HG03064 (cell line): Measurements from ENCODE around the gene NFATC2.

ENCODE experiments used
- ATAC-seq: cut with Tn5 transposase; IDR thresholded peaks from one replicate; pipeline ENCODE4 v1.9.1; 2021; ENCODE audit warnings: low read depth; ENCODE audit not compliant: unreplicated experiment

NFATC2 gene

DNA sequence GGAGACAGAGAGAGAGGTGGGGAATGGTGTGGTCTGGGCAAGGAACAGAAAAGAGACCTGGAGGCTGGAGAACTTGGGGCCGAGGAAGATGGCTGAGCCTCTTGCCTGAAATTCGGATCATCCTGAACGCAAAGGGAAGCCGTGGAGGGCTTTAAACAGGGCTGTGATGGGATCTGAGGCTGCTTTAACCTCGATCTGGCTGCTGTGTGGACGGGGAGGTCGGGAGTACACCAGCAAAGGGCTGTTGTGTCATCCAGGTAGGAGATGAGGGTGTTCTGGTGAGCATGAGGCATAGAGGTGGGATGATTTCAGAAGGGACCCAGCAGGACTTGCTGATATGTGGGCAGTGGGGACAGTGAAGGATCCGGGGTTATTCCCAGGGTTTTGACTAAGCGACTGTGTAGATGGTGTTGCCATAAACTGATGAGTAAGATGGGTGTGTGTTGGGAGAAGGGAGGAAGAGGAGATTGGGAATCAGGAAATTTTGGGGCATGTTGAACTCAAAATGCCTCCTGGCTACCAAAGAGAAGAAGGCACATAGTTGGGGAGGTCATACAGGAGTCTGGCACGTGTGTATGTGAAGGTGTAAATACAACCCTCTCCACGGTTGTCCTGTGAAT lies 158.5 kb downstream of the NFATC2 start:
- ATAC-seq, result no peak

DNA sequence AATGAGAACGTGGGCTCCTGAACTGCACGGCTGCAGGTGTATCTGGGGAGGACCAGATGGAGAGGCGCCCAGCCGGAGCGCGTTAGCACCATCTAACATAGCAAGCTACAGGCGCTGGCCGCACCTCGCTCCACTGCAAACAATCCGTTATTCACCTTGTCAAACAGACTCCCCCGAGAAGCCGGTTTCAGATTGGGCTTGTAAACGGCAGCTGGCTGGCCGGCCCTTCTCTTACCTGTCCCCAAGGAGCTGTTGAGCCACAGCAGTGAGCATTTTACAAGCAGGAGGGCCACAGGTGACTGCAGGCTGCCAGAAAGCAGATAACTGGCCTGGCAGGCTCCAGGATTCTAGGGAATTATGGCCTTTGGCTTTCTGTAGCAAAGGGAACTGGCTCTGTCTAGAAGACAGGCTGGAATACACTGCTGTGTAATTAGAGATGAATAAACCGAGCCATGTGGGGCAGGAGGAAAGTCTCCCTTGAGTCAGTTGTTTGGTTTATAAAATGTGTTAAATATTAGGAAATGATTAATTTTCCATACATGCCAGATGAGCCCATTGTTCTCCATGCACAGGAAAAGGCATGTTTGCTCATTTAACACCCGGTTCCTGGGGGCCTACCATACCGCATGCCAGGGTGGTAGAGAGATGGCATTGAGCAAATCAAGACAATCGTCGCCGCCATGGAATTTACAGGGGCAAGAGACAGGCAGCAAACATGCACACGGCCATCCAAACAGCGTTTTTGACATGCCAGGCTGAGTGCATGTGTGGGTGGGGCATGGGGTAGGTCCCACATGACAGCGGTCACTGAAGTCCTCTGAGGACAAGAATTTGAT lies 159.3 kb downstream of the NFATC2 start:
- ATAC-seq, result no peak

DNA sequence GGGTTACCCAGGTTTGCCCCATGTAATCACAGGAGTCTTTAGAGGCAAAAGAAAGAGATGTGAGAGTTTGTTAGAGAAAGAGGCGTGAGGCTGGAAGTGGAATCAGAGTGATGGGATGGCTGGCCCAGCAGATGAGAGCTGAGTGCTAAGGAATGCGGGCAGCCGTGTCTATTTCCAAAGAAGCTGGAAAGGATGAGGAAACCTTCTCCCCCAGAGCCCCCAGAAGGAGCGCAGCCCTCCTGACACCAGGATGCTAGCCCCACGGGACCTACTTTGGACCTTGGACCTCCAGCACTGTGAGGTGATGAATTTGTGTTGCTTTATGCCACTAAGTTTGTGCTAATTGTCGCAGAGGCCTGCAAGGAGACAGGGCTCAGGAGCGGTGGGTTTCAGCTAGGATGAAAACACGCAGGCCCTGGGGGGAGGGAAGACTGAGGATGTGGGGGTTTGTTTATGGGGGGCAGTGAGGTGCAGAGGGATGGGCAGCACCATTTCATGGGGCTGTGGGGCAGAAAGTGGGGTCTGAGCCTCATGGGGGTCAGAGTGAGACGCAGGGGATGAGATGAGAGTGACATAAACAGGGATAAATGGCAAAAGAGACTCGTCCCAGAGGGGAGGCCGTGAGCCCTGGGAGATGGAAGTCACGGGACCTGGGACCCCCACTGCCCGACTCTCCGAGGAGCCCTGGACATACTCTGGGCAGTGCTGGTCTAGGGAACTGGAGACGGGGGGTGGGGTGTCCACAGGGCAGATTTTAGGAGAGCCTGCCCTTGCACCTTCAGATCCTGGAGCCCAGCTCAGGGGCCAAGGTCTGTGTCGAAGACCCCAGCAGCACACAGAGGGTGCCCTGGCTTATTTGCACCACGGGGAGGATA lies 160.2 kb downstream of the NFATC2 start:
- ATAC-seq, result no peak

DNA sequence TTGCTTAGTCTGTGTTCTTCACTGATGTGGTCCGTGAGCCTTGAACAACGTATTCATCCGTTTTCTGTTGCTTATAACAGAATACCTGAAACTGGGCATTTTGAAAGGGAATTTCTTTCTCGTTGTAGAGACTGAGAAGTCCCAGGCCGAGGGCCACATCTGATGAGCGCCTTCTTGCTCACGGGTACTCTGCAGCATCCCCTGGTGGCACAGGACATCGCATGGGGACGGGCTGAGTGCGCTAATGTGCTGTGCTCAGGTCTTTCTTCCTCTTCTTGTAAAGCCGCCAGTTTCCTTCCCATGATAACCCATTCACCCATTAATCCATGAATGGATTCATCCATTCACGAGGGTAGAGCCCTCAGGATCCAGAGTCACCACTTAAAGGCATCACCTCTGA lies 161.0 kb downstream of the NFATC2 start:
- no peak for ATAC-seq

DNA sequence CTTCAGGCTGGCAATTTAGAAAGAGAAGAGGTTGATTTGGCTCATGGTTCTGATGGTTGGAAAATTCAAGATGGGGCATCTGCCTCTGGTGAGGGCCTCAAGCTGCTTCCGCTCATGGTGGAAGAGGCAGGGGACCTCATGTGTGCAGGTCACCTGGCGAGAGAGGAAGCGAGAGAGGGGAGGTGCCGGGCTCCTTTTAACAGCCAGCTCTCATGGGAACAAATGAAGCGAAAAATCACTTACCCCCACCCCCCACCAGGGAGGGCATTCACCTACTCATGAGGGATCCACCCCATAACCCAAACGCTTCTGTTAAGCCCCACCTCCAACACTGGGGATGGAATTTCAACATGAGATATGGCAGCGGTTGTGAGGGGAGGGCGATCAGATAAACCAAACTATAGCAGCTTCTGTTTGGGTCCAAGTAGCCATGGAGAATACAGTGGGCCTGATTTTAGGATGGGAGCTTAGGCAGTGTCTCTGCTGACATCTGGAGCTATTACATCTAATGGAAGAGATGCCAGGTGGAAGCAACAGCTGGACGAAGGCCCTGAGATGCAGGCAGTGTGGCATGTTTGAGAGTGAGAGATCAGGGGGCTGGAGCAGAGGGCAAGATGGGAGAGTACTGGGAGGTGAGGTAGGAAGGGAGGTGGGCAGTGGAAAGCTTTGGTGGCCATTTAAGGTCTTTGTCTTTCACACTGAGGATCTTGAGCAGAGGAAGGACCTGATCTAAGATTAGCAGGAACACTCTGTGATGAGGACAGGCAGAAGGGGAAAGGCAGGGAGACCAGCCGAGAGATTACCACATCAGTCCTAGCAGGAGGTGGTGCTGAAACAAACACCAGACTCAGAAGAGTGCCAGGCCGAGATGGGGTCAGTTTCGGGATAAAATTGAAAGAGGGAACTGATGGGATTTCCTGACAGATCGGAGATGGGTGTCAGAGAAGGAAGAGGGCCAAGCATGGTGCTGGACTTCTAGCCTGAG lies 161.8 kb downstream of the NFATC2 start:
- no peak for ATAC-seq

DNA sequence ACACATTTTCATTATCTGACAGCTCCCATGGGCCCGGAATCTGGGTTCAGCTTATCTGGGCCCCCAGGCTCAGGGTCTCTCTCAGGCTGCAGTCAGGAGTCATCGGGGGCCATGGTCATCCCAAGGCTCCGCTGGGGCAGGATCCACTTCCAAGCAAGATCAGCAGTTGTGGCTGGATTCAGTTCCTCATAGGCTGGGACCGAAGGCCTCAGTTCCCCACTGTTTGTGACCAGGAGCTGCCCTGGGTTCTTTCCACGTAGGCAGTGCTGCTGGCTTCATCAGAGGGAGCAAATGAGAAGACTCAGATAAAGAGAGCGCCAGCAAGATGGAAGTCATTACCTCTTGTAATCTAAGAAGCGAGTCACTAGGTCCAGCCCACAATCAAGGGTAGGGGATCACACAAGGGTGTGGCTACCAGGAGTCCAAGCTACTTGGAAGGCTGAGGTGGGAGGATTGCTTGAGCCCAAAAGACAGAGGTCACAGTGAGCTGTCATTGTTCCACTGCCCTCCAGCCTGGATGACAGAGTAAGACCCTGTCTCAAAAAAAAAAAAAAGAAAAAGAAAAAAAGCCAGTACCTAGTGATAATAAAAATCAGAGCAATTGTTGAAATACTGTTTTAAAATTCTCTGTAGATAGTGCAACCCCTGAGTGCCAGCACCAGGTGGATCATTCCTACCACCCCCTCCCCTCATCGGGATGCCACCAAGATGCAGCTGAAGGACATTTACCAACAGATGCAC lies 162.7 kb downstream of the NFATC2 start:
- ATAC-seq, result no peak

DNA sequence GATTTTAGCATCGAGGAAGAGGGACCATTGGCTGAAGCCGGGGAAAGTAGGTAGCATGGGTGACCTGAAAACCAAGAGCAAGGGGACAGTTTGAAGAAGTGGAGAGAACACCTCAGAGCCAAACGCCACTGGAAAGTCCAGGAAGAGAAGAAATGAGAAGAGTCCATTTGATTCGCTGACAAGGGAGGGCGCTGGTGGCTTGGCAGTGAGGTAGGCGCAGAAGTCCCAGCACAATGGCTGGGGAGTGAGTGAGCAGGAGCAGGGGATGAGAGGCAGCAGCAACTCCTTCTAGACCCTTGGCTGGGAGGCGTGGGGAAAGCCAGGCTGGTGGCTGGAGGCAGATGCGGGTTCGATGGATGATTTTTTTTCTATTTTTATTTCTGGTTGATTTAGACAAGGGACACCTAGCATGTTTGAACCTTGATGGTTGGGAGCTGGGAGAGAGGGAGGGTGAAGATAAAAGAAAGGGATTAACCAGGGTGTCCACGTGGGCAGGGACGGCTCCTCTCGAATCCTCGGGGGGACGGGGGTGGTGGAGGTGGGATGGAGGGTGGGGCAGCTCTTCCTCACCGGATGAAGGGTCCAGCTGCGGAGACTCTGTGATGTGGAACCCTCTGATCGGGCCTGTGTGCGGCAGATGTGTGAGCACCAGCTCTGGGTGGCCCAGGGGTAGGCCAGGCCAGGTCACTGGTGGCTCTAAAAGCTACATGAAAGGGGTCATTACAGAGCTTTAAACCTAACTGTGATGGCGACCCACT lies 164.2 kb downstream of the NFATC2 start:
- no peak for ATAC-seq

DNA sequence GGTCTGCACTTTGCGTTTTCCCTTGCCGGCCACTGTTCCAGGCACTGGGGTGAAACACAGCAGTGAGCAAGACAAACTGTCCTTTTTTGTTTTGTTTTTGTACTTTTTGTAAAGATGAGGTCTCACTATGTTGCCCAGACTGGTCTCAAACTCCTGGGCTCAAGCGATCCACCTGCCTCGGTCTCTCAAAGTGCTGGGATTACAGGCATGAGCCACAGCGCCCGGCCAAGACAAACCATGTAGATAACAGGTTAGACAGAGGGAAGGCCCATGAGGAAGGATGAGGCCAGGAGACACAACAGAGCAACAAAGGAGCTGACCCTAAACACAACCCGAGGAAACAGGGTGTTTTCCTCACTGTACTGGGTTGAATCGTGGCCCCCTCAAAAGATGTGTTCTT lies 165.4 kb downstream of the NFATC2 start:
- ATAC-seq, result no peak

DNA sequence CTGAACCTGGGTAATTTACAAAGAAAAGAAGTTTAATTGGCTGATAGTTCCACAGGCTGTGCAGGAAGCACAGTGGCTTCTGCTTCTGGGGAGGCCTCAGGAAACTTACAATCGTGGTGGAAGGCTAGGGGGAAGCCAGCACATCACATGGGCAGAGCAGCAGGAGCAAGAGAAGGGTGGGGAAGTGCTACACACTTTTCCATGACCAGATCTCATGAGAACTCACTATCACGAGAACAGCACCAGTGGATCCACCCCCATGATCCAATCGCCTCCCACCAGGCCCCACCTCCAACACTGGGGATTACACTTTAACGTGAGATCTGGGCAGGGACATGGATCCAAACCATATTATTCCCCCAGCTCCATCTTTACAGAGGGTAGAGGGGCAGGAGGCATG lies 166.4 kb downstream of the NFATC2 start:
- ATAC-seq, result no peak

DNA sequence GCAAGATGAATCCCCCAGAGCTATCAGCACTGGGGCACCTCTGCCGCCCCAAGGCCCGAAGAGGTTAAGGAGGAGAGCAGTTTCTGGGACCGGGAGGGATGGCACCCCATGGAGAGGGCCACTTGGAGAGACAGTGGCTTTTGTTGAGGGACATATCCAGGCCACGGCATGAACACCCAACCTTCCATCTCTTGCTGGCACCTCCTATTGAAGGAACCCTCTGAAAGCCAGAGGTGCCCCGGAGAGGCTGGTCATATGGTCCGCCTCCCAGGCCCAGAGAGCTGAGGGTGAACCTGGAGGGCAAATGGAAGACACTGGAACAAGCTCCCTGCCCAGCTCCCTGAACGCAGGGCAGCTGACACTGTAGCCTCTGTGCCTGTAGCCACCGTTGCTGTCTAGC lies 167.0 kb downstream of the NFATC2 start:
- no peak for ATAC-seq

DNA sequence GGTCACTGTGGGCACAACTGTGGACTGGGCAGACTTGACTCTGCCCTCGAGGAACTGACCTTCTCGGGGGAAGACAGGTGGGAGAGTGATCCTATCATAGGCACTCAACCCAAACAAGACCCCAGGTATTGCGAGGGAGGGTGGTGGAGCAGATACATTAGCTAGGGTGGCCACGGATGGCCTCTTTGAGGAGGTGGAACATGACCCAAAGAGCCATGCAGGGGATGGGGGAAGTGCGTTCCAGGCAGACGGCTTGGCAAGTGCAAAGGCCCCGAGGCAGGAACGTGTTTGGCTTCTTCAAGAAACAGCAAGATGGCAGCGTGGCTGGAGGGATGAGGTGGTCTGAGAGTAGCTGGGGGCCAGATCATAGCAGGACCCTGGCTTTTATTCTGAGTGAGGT lies 167.6 kb downstream of the NFATC2 start:
- no peak for ATAC-seq

DNA sequence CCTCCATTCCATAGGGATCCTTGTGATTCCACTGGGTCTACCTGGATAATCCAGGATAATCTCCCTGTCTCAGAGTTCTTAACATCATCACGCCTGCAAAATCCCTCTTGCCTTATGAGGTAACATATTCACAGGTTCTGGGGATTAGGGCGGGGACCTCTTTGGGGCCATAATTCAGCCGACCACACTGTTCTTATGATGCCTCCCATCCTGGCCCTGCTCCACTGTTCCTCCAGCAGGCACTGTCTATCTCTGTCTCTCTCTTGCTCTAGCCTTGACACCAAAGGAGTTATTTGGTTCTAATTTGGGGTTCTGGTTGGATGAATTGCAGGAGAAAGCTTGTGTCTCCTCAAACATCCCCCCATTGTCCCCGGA lies 168.1 kb downstream of the NFATC2 start:
- no peak for ATAC-seq

DNA sequence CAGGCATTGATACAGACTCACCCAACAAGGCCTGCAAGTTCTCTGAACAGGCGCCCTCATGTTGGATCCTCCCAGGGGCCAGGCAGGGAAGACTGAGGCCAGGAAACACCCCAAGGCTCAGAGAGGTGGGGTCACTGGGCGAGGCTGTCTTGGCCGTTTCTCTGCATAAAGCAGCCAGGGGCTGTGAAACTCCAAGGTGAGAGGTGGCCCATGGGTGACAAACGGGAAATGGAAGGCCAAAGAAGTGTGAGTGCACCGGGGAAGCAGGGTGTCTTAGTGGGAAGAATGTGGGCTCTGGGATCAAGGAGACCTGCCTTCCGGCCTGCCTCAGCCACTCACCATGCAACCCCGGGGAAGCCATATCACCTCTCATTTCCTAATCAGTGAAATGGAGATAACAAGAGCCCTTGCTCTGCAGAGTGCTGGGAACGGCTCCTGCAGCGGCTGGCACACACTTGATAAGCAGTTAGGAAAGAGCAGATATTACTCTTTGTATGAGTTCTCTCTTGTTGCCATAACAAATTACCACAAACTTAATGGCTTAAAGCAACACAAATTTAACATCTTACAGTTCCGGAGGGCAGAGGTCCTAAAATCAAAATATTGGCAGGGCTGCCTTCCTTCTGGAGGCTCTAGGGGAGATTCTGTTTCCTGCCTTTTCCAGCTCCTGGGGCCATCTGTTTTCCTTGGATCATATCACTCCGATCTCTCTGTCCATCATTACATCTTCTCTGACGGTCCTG lies 168.6 kb downstream of the NFATC2 start:
- ATAC-seq, result no peak

DNA sequence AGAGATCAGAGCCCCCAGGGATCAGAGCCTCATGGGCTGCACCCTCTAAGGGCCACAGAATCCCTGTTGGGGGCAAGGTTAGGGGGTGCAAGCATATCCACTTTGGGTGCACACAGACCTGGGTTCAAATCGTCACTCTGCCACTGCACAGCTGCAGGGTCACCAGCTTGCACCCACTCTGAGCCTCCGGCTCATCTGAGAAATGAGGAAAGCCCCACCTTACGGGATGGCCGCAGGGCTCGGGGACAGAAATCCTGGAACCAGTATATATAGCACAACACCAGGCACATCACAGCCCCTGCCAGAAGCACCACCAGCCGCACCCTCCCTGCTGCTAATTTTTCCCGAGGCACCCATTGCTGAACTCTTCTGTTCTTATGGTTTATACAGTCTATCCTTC lies 169.6 kb downstream of the NFATC2 start:
- no peak for ATAC-seq

DNA sequence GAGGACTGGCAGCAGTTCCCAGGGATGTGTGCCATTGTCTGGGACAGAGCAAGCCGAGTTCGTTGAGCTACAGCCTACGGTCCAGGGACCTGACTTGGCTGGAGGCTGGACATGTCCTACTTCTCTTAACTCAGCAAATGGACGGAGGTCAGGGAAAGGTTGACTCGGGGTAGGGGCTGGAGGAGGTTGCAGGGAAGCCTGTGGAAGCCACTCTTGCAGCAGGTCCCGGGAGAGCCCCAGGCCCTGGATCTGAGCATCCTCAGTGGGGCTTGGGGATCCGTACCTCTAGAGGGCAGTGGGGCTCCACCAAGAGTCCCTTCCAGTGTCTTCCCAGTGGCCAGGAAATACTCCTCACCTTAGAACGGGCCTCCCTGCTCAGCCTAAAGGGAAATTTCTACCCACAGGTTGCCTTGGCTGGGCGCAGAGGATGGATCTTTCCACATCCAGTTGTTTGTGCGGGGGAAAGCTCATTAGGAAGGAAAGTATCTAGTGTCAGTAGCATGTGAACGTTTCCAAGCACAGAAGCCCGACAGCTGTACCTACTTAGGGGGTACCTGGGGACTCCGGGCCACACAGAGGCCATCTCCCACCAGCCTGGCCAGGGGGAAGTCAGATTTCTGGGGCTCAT lies 170.2 kb downstream of the NFATC2 start:
- no peak for ATAC-seq

DNA sequence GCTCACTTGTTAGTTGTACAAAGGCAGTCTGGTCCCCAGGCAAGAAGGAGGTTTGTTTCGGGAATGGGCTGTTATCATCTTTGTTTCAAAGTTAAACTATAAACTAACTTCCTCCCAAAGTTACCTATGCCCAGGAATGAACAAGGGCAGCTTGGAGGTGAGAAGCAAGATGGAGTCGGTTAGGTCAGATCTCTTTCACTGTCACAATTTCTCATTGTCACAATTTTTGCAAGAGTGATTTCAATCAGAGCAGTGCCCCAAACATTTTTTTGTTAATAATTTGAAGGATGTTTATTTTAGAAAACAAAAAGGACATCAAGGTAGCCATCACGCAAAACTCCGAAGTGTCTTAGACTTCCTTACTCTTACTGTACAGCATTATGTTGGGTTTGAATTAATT lies 170.8 kb downstream of the NFATC2 start:
- ATAC-seq, result no peak

DNA sequence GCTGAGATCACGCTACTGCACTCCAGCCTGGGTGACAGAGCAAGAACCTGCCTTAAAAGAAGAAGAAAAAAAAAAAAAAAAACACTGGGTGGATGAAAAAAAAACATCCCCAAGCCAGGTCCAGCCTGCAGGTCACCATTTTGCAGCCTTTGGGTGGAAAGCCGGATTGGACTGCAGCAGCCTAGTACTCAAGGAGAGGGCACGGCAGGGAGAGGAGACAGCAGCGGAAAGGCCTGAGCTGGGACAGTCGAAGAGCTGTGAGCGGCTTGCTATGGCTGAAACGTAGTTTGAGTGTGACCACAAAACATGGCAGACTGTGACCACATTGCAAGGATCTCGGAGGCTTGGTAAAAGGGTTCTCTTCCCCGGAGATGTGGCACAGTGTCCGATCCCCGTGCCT lies 173.0 kb downstream of the NFATC2 start:
- ATAC-seq, result no peak
